ENCODE data around the gene ATP9B. TPM values are rescaled to one million over a fixed set of nuclear protein-coding genes. Genes with fewer than 3 reads are reported as not detected.

Gene ATP9B
- total RNA-seq, 1 experiment from 2014 or later: 10.7 TPM

DNA sequence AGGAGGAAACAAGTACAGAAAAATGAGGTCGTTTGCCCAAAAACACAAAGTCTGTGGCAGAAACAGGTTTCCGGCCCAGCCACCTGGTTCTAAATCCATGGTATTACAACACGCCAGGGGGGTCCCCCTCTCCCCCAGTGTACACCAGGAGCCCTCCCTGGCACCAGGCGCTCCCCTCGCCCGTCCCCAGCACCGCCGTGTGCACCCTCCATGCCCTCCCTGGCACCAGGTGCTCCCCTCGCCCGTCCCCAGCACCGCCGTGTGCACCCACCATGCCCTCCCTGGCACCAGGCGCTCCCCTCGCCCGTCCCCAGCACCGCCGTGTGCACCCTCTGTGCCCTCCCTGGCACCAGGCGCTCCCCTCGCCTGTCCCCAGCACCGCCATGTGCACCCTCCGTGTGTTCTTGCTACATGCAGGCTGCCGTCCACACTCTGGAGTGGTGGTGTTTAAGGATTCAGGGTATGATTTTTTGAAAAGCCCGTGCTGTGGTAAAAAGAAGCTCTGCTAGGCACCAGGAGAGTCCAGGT, 266.7 kb downstream of the ATP9B start:
- Histone ChIP-seq H3K36me3 (no peaks in the 10 kb centered on the region), H3K4me3 (no peak overlapping the region), H3K4me1 (replicated peaks) (no peaks in the 10 kb centered on the region), H3K27ac (no peak overlapping the region), H3K27me3 (replicated peaks) (no peaks in the 10 kb centered on the region), H3K9me3 (replicated peaks) (no peaks in the 10 kb centered on the region)
- no peak for DNase-seq (ENCODE audit: low read depth in 1 of 2, low spot score in 2 of 2)

DNA sequence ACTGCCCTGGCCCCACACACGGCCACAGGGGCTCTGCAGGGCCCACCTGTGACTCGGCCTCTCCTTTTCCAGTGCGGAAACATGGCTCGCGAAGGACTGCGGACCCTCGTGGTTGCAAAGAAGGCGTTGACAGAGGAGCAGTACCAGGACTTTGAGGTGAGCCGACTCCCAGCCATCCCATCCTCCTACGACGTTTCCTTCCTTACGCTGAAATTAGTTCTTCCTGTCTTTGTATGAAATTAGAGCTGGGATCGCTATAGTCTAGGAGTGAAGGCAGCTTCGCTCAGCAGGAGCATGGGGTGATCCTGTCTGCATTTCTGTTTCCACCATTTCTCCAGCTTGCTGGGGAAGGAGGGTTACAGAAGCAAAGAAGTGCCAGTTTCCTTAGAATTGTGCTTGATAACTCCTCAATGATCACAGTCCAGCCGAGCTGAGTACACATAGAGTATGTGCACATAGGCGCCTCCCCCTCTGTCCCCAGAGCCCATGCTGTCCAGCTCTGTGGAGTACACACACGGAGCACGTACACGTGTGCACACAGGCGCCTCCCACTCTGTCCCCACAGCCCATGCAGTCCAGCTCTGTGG, 267.5 kb downstream of the ATP9B start:
- no peaks in the 10 kb centered on the region for H3K27me3 ChIP-seq (replicated peaks)
- no peaks in the 10 kb centered on the region for H3K9me3 ChIP-seq (replicated peaks)
- H3K27ac ChIP-seq: no peak overlapping the region
- H3K4me3 ChIP-seq: no peak overlapping the region
- no peaks in the 10 kb centered on the region for H3K36me3 ChIP-seq
- no peak for DNase-seq (ENCODE audit: low read depth in 1 of 2, low spot score in 2 of 2)
- H3K4me1 ChIP-seq (replicated peaks): no peaks in the 10 kb centered on the region

DNA sequence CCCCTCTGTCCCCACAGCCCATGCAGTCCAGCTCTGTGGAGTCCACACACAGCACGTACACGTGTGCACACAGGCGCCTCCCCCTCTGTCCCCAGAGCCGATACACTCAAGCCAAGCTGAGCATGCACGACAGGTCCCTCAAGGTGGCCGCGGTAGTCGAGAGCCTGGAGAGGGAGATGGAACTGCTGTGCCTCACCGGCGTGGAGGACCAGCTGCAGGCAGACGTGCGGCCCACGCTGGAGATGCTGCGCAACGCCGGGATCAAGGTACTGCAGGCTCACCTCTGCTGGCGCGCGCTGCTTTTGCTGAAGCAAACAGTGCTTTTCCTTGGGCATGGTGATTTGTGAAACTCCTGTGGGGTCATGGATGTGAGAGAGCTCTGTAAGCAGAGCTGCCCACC, 268.0 kb downstream of the ATP9B start:
- no peaks in the 10 kb centered on the region for H3K4me1 ChIP-seq (replicated peaks)
- H3K36me3 ChIP-seq: no peaks in the 10 kb centered on the region
- no peak overlapping the region for H3K27ac ChIP-seq
- no peak overlapping the region for H3K4me3 ChIP-seq
- H3K9me3 ChIP-seq (replicated peaks): no peaks in the 10 kb centered on the region
- no peak for DNase-seq (ENCODE audit: low read depth in 1 of 2, low spot score in 2 of 2)
- H3K27me3 ChIP-seq (replicated peaks): no peaks in the 10 kb centered on the region

DNA sequence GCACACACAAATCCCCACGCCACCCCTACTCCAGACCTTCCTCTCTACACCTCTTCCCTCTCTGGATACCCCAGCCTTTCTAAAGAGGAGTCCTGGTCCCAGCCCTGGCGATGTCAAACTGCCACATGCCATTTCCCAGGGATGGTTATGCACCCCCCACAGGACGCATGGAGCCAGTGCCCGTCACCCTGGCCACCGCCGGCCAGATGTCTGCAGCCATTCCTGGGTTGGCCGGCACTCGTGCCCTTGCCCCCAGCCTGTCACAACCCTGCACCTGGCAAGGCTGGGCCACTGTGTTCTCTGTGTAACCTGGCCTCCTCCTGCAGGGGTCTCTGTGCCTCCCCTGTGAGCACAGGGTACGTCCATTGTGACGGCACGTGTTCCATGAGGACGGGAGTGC, 268.4 kb downstream of the ATP9B start:
- no peak overlapping the region for H3K4me3 ChIP-seq
- no peaks in the 10 kb centered on the region for H3K36me3 ChIP-seq
- no peak for DNase-seq (ENCODE audit: low read depth in 1 of 2, low spot score in 2 of 2)
- no peaks in the 10 kb centered on the region for H3K4me1 ChIP-seq (replicated peaks)
- H3K27ac ChIP-seq: no peak overlapping the region
- no peaks in the 10 kb centered on the region for H3K27me3 ChIP-seq (replicated peaks)
- no peaks in the 10 kb centered on the region for H3K9me3 ChIP-seq (replicated peaks)

DNA sequence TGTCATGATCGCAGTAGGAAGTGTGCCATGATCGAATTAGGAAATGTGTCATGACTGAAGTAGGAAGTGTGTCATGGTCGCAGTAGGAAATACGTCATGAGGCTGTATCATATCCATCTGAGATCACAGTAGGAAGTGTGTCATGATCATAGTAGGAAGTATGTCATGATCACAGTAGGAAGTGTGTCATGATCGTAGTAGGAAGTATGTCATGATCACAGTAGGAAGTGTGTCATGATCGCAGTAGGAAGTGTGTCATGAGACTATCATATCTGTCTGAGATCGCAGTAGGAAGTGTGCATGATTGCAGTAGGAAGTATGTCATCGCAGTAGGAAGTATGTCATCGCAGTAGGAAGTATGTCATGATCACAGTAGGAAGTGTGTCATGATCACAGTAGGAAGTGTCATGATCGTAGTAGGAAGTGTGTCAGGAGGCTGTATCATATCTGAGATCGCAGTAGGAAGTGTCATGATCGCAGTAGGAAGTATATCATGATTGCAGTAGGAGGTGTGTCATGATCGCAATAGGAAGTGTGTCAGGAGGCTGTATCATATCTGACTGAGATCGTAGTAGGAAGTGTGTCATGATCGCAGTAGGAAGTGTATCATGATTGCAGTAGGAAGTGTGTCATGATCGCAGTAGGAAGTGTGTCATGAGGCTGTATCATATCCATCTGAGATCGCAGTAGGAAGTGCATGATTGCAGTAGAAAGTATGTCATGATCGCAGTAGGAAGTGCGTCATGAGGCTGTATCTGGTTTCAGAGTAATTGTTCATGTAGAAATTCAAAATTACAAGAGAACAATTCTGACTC, 270.1 kb downstream of the ATP9B start:
- H3K36me3 ChIP-seq: no peaks in the 10 kb centered on the region

DNA sequence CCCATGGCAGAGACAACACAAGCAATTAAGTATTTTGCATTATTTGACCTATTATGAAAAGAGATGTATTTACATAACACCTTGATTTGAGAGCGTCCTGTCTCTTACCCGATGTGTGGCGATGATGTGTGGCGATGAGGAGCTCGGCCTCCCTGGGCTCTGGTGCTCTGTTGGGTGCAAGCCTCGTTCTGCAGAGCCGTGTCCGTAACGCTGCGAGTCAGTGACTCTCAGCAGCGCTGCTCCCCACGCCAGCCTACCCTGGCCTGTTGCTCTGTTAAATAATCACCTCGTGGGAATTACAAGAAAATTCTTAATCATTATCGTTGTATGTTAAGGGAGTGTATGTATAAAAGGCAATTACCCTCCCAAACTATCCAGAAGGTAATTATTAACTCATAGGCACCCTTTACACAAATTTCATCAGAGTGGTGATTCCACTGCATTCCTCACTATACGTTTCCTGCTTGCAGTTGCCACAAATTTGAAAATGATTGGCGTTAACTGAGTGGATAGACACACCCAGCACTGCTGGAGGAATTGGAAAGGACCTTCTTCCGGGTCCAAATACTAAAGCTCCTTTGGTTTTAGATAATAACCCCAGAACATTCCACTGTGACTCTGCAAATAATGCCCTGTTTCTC, 274.5 kb downstream of the ATP9B start:
- no peak for DNase-seq (ENCODE audit: low read depth in 1 of 2, low spot score in 2 of 2)
- Histone ChIP-seq H3K4me3 (no peak overlapping the region), H3K36me3 (peaks cover 24% of the 10 kb centered on the region), H3K4me1 (replicated peaks) (no peaks in the 10 kb centered on the region), H3K9me3 (replicated peaks) (no peaks in the 10 kb centered on the region), H3K27ac (no peak overlapping the region), H3K27me3 (replicated peaks) (no peaks in the 10 kb centered on the region)

More for the DNA sequence above, 270.1 kb downstream of the ATP9B start:
- Histone ChIP-seq H3K4me3 (no peak overlapping the region), H3K27ac (no peak overlapping the region), H3K4me1 (replicated peaks) (no peaks in the 10 kb centered on the region), H3K9me3 (replicated peaks) (no peaks in the 10 kb centered on the region), H3K27me3 (replicated peaks) (no peaks in the 10 kb centered on the region)
- no peak for DNase-seq (ENCODE audit: low read depth in 1 of 2, low spot score in 2 of 2)

DNA sequence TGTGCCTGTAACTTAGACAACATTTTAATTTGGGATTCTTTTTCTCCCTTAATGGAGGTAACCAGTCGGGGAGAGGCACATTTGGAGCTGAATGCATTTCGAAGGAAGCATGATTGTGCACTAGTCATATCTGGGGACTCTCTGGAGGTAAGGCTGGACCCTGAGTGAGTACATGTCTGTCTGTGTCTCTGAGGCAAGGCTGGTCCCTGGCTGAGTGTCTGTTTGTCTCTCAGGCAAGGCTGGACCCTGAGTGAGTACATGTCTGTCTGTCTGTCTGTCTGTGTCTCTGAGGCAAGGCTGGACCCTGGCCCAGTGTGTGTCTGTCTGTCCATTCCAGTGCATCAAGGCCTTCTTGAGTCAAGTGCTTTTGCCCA, 275.0 kb downstream of the ATP9B start:
- H3K27ac ChIP-seq: no peak overlapping the region
- no peaks in the 10 kb centered on the region for H3K4me1 ChIP-seq (replicated peaks)
- H3K4me3 ChIP-seq: no peak overlapping the region
- no peaks in the 10 kb centered on the region for H3K9me3 ChIP-seq (replicated peaks)
- peaks cover 24% of the 10 kb centered on the region for H3K36me3 ChIP-seq
- DNase-seq (ENCODE audit: low read depth in 1 of 2, low spot score in 2 of 2): no peak
- H3K27me3 ChIP-seq (replicated peaks): no peaks in the 10 kb centered on the region

DNA sequence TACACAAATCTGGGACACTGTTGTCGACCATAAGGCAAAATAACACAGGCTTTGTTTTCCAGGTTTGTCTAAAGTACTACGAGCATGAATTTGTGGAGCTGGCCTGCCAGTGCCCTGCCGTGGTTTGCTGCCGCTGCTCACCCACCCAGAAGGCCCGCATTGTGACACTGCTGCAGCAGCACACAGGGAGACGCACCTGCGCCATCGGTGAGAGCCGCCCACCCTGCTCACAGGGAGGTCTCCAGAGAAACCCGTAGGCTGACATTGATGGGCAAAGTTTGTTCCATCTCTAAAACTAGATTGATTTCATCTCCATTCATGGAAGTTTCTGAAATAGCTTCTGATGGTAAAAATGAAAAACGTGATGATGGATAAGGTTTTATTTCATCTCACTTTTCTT, 276.2 kb downstream of the ATP9B start:
- Histone ChIP-seq H3K4me1 (replicated peaks) (no peaks in the 10 kb centered on the region), H3K27ac (no peak overlapping the region), H3K27me3 (replicated peaks) (no peaks in the 10 kb centered on the region), H3K36me3 (peaks cover 24% of the 10 kb centered on the region), H3K9me3 (replicated peaks) (no peaks in the 10 kb centered on the region), H3K4me3 (no peak overlapping the region)
- DNase-seq (ENCODE audit: low read depth in 1 of 2, low spot score in 2 of 2): no peak

DNA sequence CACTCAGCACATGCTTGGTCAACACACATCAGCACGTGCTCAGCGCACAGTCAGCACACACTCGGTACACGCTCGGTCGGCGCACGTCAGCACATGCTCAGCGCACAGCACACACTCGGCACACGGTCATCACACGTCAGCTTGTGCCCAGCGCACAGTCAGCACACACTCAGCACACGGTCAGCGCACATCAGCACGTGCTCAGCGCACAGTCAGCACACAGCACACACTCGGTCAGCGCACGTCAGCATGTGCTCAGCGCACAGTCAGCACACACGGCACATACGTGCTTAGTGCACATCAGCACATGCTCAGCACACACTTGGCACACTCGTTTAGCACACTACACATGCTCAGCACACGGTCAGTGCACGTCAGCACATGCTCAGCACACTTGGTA, 276.8 kb downstream of the ATP9B start:
- no peak for DNase-seq (ENCODE audit: low read depth in 1 of 2, low spot score in 2 of 2)
- no peaks in the 10 kb centered on the region for H3K4me1 ChIP-seq (replicated peaks)

DNA sequence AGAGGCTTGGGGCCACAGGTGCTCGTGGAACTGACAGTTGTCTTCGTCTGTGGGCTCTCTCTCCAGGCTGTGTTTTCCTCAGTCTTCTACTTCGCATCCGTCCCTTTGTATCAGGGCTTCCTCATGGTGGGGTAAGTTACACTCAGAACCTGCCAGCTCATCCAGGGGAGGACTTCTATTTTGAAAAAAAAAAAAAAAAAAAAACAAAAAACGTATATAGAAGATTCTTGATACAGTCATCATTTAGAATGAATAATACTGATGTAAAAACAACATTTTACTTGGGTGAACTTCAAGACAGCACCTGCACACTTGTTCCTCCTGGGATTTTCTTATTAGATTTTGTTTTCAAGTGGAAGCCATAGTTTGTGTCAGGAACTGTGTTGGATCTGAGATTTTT, 278.9 kb downstream of the ATP9B start:
- H3K36me3 ChIP-seq: peaks cover 24% of the 10 kb centered on the region
- no peak overlapping the region for H3K4me3 ChIP-seq
- no peak overlapping the region for H3K27ac ChIP-seq
- H3K9me3 ChIP-seq (replicated peaks): no peaks in the 10 kb centered on the region
- H3K4me1 ChIP-seq (replicated peaks): no peaks in the 10 kb centered on the region
- DNase-seq (ENCODE audit: low read depth in 1 of 2, low spot score in 2 of 2): no peak
- H3K27me3 ChIP-seq (replicated peaks): no peaks in the 10 kb centered on the region

More for the DNA sequence above, 276.8 kb downstream of the ATP9B start:
- H3K27ac ChIP-seq: no peak overlapping the region
- H3K4me3 ChIP-seq: no peak overlapping the region
- peaks cover 24% of the 10 kb centered on the region for H3K36me3 ChIP-seq
- H3K9me3 ChIP-seq (replicated peaks): no peaks in the 10 kb centered on the region
- no peaks in the 10 kb centered on the region for H3K27me3 ChIP-seq (replicated peaks)

DNA sequence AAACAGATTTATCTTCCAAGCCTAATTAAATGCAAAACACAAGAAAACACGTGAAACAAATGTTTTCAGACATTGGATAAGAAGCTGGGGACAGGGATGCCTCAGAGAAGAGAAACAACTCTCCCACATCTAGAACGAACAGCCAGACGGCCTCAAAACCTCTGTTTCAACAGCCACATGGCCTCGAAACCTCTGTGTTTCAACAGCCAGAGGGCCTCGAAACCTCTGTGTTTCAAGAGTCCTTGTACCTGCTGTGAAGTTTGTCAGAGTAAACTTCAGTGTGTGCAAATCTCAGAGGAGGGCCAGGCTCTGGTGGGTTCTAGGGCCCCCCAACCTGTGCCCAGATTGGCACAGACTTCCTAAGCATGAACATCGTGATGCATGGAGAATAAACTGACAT, 283.2 kb downstream of the ATP9B start:
- peaks cover 4% of the 10 kb centered on the region; the same call in 1 of the 2 replicates for H3K36me3 ChIP-seq
- H3K27me3 ChIP-seq (replicated peaks): no peaks in the 10 kb centered on the region
- H3K9me3 ChIP-seq (replicated peaks): no peaks in the 10 kb centered on the region
- H3K4me1 ChIP-seq (replicated peaks): no peaks in the 10 kb centered on the region
- no peak overlapping the region for H3K4me3 ChIP-seq
- no peak overlapping the region for H3K27ac ChIP-seq
- DNase-seq (ENCODE audit: low read depth in 1 of 2, low spot score in 2 of 2): no peak

DNA sequence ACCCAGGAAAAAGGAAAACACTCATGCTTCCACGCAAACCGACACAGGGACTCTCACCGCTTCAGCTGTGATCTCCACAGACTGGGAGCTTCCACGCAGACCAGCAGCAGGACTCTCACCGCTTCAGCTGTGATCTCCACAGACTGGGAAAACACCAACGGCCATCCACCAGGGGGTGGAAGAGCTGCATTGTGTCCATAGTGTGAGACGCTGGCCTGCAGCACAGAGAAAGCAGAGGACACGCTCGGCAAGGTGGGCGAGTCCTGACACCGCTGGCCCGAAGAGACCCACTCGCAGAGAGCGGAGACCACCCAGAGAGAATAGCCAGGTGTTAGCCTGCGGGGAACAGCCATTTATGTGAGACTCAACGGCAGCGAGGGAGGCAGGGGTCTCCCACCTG, 284.1 kb downstream of the ATP9B start:
- no peaks in the 10 kb centered on the region; the same call in 1 of the 2 replicates for H3K36me3 ChIP-seq
- DNase-seq (ENCODE audit: low read depth in 1 of 2, low spot score in 2 of 2): peak in 1 of 2 experiments; percentile 44
- H3K4me1 ChIP-seq (replicated peaks): no peaks in the 10 kb centered on the region
- H3K27me3 ChIP-seq (replicated peaks): no peaks in the 10 kb centered on the region
- no peak overlapping the region for H3K4me3 ChIP-seq
- no peak overlapping the region for H3K27ac ChIP-seq
- H3K9me3 ChIP-seq (replicated peaks): no peaks in the 10 kb centered on the region

DNA sequence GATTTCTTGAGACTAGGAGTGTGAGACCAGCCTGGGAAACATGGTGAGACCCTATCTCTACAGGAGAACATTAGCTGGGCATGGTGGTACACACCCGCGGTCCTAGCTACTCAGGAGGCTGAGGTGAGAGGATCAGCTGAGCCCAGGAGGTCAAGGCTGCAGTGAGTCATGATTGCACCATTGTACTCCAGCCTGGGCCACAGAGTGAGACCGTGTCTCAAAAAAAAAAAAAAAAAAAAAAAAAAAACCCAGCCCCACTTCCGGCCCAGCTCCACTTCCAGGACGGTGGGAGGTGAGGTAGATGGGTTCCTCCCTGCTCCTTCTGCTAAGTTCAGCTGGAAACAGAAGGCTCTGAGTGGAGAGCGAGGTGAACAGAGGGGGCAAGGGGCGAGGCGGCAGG, 285.2 kb downstream of the ATP9B start:
- H3K27me3 ChIP-seq (replicated peaks): no peaks in the 10 kb centered on the region
- no peak overlapping the region for H3K4me3 ChIP-seq
- no peaks in the 10 kb centered on the region for H3K4me1 ChIP-seq (replicated peaks)
- H3K27ac ChIP-seq: no peak overlapping the region
- no peak for DNase-seq (ENCODE audit: low read depth in 1 of 2, low spot score in 2 of 2)
- no peaks in the 10 kb centered on the region for H3K9me3 ChIP-seq (replicated peaks)
- H3K36me3 ChIP-seq: no peaks in the 10 kb centered on the region; the same call in 1 of the 2 replicates

All from SJSA1 (cell line).